ENCODE data around the gene WBP1L.
A peak's percentile ranks its signal among the peaks of the same experiment; 100 is the strongest.
"Not testable (repeated sequence)": the region's sequence is repeated elsewhere in the genome, so short reads cannot be mapped to it uniquely, and the experiment has no call there.

Gene WBP1L

DNA sequence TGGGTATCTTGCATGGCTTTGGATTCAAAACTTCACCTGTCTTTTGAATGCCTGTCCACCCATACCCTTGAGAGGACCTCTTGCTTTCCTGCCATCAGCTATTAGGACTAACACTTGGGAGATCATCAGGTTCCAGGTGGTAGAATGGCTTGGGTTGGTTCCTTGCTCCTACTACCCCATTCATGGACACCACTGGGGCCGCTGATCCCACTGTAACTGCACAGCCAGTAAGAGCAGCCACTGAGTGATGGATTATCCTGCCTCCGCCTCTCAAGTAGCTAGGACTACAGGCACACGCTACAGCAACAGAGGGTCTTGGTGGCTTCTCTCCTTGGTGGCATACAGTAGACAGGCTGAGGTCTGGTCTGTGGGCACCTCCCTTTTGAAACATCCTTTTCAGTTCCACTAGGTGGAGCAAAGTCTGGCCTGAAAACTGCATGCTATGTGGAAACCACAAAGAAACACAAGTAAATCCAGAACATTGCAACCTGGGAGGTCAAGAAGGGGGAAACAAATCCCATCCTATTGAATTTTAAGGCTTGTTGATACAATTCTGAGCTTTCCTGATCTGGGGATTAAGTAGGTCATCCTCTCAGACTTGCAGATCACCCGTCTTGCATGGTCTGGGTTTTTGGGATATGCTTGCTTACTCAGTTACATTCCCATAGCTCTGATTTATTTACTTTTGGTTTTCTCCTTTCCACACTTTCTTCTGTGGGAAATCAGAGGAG lies 9.4 kb downstream of the WBP1L start:
- DNase-seq (ENCODE audit: low spot score), result no peak

GRCh38 chr10:102753718-102754117 lies 10.0 kb downstream of the WBP1L start:
- DNase-seq (ENCODE audit: low spot score), result no peak
- ChIA-PET POLR2A (ENCODE audit: low non-redundant PET) (interaction anchor here (0.6 kb wide), 1 partner anchor 50 kb away, joined by 4 read pairs; no protein-coding TSS in a partner anchor), CTCF (interaction anchor here (0.6 to 2.1 kb wide), 6 partner anchors 11 to 637 kb away, joined by 3 to 15 read pairs (median 4); partner anchors contain the start of gene ARL3)
- H3K27ac ChIP-seq, result no peak overlapping the region
- TF ChIP-seq, protein P1, sequence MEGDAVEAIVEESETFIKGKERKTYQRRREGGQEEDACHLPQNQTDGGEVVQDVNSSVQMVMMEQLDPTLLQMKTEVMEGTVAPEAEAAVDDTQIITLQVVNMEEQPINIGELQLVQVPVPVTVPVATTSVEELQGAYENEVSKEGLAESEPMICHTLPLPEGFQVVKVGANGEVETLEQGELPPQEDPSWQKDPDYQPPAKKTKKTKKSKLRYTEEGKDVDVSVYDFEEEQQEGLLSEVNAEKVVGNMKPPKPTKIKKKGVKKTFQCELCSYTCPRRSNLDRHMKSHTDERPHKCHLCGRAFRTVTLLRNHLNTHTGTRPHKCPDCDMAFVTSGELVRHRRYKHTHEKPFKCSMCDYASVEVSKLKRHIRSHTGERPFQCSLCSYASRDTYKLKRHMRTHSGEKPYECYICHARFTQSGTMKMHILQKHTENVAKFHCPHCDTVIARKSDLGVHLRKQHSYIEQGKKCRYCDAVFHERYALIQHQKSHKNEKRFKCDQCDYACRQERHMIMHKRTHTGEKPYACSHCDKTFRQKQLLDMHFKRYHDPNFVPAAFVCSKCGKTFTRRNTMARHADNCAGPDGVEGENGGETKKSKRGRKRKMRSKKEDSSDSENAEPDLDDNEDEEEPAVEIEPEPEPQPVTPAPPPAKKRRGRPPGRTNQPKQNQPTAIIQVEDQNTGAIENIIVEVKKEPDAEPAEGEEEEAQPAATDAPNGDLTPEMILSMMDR (conservative IDR thresholded peaks at IDR 0.05; ENCODE audit: low read depth), result no peak

More for the DNA sequence above, 9.4 kb downstream of the WBP1L start:
- POLR2A ChIA-PET (ENCODE audit: low non-redundant PET), result interaction anchor here (0.5 to 0.6 kb wide), 2 partner anchors 51 to 165 kb away, joined by 4 read pairs; partner anchors contain the start of gene CNNM2
- TF ChIP-seq, protein P1 (conservative IDR thresholded peaks at IDR 0.05; ENCODE audit: low read depth), result peak; percentile 69
- H3K27ac ChIP-seq, result peak overlapping the region; percentile 68
- CTCF ChIA-PET, result interaction anchor here (0.6 to 2.1 kb wide), 7 partner anchors 12 to 638 kb away, joined by 3 to 15 read pairs (median 4); partner anchors contain the start of gene ARL3

GRCh38 chr10:102757323-102757722 lies 13.6 kb downstream of the WBP1L start:
- H3K27ac ChIP-seq, result peak overlapping the region; percentile 30; the same call in 1 of the 2 replicates
- CTCF ChIA-PET, result no interaction called here
- POLR2A ChIA-PET (ENCODE audit: low non-redundant PET), result no interaction called here
- TF ChIP-seq, protein P1 (conservative IDR thresholded peaks at IDR 0.05; ENCODE audit: low read depth), result no peak
- no peak for DNase-seq (ENCODE audit: low spot score)

GRCh38 chr10:102758240-102758932 lies 14.6 kb downstream of the WBP1L start:
- TF ChIP-seq, protein P1 (conservative IDR thresholded peaks at IDR 0.05; ENCODE audit: low read depth), result no peak
- H3K27ac ChIP-seq, result peak overlapping the region; percentile 28; the same call in 1 of the 2 replicates
- POLR2A ChIA-PET (ENCODE audit: low non-redundant PET), result no interaction called here
- CTCF ChIA-PET, result no interaction called here
- no peak for DNase-seq (ENCODE audit: low spot score)

- H3K27ac ChIP-seq, result peak overlapping the region; percentile 28; the same call in 1 of the 2 replicates
- DNase-seq (ENCODE audit: low spot score); POLR2A ChIA-PET (ENCODE audit: low non-redundant PET); CTCF ChIA-PET: not testable (repeated sequence)
These were observed 15.2 kb downstream of the WBP1L start for GRCh38 chr10:102758933-102759262.

- TF ChIP-seq, protein P1 (conservative IDR thresholded peaks at IDR 0.05; ENCODE audit: low read depth), result no peak
- ChIA-PET CTCF (interaction anchor here (1.3 kb wide), 1 partner anchor 76 kb away, joined by 5 read pairs; no protein-coding TSS in a partner anchor), POLR2A (ENCODE audit: low non-redundant PET) (no interaction called here)
- H3K27ac ChIP-seq, result peak overlapping the region; percentile 42; the same call in 1 of the 2 replicates
- DNase-seq (ENCODE audit: low spot score), result no peak
These were observed 15.9 kb downstream of the WBP1L start for GRCh38 chr10:102759497-102760210.

All from RWPE1 (cell line).